CD1c-positive myeloid dendritic cell (primary cell): ENCODE results near the gene FECH.
A peak's percentile ranks its signal among the peaks of the same experiment; 100 is the strongest.

Experiments
- DNase-seq: peaks from one replicate; pipeline ENCODE4 v3.0.0-alpha.2; 2016; ENCODE audit errors: extremely low spot score

The FECH gene

DNA sequence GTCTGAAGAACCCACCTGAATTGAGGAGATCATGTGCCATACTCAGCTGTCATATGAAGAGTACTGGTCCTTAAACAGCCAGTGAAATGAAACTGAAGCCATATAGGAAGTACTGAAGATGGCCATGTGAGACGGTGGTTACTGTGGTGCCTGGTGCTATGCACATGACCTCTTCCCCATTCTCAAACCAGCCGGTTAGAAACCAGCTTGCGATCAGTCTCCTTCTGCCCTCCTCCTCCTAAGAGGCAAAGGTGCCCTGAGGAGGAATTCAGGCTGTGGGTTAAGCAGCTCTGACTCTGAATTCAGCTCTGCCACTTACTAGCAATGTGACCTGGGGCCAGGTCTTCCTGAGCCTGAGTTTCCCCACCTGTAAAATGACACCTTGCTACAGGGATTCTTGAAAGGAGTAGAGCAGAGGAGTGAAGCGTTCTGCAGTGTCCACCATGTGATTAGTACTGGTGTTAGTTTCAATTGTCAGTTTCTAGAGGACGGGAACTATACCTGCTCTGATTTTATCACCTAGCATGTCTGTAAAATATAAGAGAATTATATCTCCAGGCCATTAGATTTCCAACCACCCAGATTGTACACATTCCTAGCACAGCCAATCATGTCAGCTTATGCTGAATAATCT is 5.1 kb downstream of the FECH start:
- peak; percentile 75 for DNase-seq

DNA sequence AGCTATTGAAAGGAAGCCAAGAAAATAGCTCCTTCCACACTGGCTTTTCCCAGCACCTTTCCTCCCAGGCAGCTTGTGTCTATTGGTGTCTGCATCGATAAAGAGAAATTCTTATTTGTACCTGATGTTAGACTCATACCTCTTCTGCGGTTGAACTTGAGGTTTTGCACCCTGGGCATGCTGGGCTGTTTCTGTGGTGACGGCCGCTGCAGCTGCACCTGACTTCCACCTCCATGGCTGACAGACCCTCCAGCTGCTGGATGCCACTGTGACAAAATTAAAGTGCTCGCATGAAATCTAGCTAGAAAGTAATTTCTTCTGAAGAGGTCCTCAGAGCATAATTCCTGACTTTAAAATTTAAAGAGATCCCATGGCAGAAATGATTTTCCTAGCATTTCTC is 6.6 kb downstream of the FECH start:
- no peak for DNase-seq

DNA sequence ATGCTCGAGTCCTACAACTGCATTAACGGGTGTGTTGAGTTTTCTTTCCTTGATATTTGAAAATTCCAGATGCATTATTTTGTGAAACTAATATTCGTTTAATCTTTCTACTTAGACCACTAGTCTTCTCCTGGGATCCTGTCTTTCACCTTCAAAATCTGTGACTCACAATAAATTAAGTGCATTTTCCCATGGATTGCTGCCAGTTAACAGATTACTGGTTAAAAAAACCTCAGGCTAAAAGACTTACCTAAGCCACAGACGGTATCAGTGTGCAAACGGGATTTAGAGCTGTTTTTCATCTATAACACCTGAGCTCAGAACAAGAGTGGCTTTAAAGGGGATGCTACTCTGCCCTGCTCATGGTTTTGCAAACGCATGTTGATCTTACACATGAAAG is 10.2 kb downstream of the FECH start:
- no peak for DNase-seq

DNA sequence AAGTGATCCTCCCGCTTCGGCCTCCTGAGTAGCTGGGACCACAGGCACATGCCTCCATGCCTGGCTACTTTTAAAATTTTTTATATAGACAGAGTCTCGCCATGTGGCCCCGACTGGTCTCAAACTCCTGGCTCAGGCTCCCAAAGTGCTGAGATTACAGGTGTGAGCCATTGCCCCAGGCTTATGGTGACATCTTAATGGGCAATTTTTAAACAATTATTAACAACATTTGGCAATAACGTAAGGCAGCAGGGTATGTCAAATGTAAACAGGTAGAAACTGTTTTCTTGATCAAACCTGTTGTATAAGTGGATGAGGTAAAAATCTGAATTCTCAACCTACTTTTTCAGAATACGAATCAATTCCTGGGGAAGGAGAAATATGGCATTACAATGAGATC is 11.0 kb downstream of the FECH start:
- no peak for DNase-seq

DNA sequence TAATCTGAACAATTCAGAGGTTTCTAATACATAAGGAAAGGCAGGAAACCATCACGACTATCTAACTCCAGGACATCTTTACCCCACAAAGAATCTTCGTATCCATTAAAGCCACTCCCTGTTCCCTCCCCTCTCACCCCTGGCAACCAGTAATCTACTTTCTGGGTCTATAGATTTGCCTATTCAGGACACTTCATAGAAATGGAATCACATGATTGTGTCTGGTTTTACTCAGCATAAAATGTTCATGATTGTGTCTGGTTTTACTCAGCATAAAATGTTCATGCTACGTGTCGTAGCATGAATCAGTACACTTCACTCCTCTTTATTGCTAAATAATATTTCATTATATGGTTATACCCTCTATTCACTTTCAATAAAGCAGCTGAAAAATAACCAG is 11.6 kb downstream of the FECH start:
- no peak for DNase-seq

DNA sequence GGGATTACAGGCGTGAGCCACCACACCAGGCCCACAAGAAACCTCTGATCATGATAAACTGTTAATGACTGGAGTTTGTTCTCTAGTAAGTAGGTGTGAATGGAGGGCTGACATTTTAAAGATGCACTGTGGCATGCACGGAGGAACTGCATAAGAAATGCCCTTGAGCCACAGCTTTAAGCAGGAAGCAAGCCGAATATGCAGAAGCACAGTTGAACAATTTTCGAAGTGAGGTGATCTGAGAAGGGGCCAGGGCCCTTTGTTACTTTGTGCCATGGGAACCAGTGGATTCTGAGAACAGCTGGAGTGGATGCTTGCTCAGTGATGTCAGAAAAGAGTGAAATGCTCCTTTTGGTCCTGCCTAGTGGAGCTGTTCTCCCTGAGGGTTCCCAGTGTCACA is 16.3 kb downstream of the FECH start:
- DNase-seq: no peak

DNA sequence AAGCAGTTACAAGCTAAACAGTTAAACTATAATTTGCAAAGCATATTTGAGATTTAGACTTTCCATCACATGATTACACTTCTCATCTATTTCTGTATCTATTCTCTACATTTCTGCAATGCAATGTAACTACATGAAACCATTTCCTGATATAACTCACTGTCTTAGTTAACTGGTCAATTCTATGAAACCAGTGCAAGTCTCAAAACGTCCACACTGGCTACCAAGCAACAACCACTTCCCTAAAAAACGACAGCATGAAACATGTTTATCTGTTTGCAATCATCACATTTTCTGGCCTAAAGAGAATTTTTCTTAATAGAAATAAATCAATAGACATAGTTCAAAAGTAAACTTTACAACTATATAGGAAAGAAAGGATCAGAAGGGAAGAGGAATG is 17.4 kb downstream of the FECH start:
- no peak for DNase-seq

DNA sequence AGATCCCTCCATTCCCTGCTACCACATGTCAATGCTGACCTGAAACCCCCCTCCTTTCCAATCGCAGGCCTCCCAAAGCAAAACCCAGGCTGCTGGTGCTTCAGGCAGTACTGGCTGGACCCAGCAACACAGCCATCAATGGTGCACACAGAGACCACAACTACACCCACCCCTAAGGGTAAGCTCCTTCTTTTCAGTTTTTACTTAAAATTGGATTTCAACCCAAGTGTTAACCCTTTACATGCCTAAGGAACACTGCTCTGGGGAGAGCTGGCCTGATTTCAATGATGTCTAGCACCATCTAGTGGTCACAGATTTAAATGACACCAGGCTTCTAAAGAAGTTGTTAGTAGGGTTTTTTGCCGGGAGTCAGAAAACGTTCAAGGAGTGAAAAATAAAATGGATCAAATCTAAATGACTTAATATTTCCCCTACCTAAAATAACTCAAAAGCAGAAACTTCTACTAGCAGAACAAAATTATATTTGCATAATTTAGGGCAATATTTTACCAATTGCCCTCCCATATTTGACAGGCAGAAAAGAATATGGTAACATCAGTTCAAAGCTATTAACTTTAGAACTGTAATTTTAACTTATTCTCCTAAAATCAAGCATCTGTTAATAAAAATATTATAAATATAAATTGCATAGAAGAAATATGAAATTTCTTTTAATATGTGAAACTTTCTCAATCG is 24.6 kb downstream of the FECH start:
- DNase-seq: peak; percentile 61

DNA sequence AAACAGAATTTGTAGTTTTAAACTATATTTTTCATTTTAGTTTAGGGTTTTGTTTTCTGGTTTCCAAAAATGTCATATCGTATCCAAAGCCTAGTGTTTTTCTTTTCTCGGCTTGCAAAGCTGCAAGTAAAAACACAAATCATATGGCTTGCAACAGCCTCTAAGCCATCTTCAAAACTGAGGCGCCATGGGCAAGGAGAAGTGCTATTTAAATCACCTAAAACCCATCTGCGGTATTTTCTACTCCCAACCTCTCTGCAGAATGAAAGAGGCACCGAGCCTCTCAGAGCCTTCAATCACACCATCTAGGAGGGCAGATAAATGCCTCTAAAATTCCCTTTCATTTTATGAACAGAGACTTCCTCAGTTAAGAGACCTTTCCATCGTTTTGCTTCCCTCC is 25.2 kb downstream of the FECH start:
- no peak for DNase-seq

DNA sequence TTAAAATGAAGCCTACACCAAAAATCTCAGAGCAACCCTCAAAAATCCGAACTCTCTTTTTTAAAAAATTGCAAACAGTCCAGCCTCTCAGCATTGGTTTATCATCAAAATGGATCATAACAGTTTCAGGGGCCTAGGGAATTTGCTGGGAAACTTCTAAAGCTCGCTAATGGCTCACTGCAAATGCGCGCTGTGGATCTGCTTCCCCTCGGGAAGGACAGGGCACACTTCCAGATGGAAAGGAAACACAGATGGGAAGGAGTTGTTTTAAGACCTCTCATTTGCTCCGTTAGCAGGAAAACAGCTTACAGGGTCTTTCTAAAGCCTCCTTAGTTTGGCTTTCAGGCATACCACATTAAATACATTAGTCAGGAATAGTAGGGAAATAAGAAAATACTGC is 27.2 kb downstream of the FECH start:
- no peak for DNase-seq

DNA sequence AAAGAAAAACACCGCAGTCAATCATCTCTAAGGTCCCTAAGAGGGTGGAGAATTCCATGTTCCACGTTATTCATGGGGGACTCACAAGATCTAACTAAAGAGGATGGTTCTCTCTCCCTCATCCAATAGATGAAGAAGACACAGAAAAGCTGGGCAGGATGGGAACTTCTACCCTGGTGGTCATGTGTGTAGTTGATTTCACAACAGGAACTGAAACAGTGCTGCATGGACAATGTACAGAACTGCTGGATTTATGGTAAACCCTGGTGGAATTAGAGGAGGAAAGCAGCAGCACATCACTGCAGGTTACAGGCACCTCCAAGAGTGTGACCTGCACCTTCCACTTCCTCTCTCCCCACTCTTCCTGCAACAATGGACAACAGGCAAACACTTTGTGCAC is 31.4 kb downstream of the FECH start:
- peak; percentile 57 for DNase-seq

DNA sequence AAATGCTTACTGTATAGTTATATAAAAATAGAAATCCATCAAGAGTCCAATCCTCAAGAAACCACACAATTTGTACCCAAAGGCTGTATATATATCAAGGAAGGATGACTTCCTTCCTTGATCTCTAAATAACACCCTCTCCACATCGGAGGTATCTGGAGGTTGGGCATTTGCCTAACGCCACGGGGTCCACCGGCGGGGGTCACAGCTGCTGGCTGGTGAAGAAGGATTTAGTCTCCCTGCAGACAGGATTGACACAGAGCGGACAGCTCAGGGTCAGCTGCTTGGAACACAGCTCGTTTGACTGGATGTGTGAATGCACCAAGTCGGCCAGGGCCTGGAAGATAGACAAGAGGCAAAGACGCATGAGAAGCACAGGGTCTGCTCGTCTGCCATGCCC is 36.0 kb downstream of the FECH start:
- DNase-seq: no peak

DNA sequence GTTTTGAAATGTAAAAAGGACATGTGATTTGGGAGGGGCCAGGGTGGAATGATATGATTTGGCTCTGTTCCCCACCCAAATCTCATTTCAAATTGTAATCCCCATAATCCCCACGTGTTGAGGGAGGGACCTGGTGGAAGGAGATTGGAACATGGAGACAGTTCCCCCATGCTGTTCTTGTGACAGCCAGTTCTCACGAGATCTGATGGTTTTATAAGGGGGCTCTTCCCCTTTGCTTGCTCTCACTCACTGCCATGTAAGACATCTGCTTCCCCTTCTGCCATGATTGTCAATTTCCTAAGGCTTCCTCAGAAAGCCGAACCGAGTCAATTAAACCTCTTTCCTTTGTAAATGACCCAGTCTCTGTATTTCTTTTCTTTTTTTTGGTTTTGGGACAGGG is 39.2 kb downstream of the FECH start:
- DNase-seq: peak; percentile 43

DNA sequence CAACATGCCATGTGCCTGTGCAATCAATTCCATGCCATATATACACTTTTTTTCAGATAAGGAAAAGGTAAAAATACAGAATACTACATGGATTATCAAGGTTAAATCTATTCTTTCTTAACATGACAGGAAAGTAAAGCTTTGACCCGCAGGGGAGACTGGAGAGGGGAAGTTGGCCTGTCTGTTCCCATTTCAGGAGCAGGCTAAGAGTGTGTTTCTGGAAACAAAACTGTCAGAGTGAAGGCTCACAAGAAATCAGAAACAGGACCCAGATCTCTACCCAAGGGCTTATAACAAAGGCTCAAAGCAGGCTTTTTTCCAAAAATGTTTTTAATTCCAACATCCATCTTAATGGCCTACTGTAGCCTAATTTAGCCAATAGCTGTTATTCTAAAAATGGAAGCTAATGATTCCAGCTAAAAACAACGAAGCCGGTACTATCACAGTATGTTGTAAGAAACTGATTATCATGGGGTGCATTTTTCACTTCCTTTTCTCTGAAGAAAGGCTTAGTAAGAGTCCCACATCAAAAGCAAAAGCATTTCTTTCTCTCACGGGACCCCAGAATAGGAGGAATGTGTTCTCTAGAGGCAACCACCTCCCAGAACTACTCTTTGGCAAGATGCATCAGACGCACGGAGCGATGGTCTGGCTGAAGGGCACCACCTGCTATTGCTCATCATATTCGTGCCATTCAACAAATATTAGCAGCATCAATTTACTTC is 41.4 kb downstream of the FECH start:
- DNase-seq: peak; percentile 72

DNA sequence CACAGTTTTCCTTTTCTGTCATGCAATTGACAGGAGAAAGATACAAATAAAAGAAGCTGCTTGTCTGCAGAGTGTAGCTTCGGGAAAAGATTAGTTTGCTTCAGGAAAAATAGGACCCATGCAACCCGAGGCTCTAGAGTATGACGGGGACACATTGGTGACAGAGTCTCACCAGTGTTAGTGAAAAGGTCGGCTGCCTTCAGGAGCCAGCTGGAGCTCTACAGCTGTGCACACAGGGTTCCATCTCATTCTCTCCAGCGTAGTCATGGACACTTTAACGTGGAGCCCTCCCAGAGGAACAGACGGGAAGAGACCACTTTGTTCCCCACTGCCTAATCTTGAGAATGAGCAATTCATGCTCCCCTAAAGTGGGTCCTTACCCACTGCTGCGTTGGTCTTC is 42.9 kb downstream of the FECH start:
- no peak for DNase-seq

DNA sequence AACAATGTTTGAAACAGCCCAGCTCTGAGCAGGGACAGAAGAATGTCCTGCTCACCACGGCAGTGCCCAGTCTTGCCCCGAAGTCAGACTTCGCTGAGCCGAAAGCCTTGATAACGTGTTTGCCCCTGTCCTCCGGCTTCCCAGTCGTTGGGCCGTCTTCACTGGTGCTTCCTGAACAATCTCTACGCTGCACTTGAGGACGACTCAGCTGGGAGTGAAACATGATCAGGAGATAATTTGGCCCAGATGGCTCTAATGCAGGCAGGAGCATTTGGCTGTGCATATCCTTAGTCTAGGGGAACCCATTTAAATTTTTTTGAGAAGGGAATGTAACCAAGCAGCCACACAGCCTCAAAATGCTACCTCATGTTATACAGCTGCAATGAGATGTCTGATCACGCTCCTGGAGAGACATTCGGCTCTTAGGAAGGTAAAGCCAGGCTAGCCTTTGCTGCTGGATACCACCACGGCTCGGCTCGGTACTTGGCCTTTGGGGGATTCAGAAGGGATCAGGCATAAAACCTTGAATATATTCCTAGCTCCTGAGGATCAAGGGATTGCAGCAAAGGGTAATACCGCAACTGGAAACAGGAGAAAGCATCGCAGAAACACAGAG is 43.6 kb downstream of the FECH start:
- DNase-seq: no peak

DNA sequence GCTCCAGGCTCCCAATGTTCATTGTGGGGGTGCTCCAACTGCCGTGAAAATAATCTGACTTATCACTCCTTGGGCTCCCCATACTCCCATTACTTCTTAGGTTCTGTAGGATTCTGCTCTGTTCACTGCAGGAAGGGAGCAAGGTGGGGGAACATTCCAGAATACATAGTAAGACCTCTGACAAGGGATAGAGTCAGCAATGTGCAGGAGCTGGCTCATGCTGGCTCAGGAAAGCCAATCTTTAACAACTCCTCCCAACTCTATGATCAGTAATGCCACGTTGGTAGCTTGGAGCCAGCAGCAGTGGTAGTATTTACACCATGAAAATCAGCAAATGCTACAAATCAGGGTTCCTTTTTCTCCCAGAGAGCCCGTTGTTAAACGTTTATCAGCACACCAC is 44.4 kb downstream of the FECH start:
- DNase-seq: no peak

DNA sequence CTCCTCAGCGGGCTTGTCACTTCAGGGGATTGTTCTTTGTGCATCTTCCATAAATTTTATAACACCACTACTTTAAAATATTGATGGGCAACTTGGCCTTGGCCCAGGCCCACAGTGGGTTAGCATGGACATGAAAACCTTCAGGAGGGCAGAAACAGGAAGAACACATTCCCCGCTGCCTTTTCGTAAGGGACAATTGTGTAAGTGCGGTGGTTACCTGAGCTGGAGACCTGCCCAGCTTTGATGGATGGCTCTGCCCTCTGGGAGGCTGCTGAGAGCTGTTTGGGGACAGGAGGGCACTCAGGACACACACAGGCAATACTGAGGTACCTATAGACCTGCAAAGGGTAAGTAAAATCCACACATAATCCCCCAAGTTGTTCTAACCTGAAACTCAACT is 46.8 kb downstream of the FECH start:
- no peak for DNase-seq

DNA sequence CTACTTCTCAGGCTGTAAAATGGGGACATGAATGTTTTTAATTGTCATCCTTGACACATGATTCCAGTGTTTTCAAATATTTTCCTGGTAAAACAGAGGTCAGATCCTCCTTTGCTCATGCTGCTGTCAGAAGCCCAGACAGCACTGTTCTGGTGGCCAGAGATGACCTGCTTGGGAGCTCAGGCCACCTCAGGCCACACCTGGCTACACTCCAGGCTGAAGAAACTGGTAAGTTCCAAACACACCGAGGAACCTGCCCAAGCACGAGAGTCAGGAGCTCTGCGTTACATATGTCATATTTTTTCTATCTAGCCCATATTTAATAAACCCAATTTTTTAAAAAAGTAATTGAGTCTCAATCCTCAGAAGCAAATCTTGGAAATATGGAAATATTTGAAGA is 47.9 kb downstream of the FECH start:
- DNase-seq: no peak

DNA sequence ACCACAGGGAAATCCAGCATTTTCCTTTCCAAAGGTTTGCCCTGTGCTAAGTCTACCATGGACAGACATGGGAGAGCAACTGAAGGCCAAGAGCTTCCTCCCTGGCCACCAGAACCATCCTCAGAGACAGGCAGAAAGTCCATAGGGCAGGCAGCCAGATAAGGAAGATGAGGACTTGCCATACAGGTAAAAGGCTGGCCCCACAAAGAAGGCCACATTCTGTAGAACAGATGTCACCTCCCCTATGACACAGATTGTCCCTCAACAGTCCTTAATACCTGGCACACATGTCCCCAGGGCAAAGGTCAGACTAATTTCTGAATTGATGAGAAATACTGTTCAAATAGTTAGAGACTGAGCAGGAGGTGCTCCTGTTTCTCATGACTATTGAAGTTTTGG is 52.0 kb downstream of the FECH start:
- no peak for DNase-seq

DNA sequence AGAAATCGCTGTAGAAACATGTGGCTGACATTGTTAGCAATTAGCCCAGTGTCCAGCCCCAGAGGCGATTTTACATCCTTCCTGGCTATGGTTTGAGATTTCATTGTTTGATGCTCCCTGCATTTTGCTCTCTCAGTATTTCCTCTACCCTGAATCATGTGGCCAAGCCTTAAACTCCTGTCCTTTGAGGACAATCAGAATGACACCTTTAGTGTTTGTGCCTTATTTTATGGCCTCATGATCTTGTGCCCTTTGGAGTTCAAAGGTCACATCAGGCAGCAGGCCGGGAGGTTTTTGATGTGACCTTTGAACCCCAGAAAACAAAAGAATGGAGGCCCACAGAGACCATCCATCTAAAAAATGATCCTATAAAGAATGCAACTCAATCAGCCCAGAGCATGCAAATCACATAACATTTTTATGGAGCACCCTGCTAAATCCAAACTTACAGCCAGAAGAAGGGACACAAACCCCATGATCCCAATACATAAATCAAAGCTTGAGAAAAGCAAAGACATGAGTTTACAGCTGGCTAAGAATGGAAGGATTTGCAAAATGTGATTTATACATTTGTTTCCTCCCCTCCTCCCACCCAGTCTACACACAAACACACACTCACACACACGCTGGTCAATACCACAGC is 52.5 kb downstream of the FECH start:
- no peak for DNase-seq
